Gastrocnemius medialis (tissue), 4 donors: ENCODE results near the gene PYGB. TPM values are rescaled to one million over a fixed set of nuclear protein-coding genes. Genes with fewer than 3 reads are reported as not detected.

Experiments used
- ATAC-seq, 2 donors: fragments of 150-250 bp; one replicate each; pipeline ENCODE4 v1.9.1; 2016
- DNase-seq, 2 donors: peaks; one replicate each; pipeline ENCODE4 v3.0.0-alpha.2; 2019
- H3K27ac ChIP-seq, 4 donors: fragments of 200-600 bp; sonication (generic); 1 replicate in 1 of 4; 2 replicates in 3 of 4; pipeline ENCODE4 v1.5.1; 2016 to 2018; ENCODE audit warnings: mild to moderate bottlenecking in 2 of 4, moderate library complexity in 1 of 4
- H3K27me3 ChIP-seq, 3 donors: fragments of 200-600 bp; sonication (generic) in 2 of 3; 1 replicate in 1 of 3; 2 replicates in 2 of 3; pipeline versions ENCODE4 v1.5.1 to v1.6.0; 2016 to 2019; ENCODE audit warnings: mild to moderate bottlenecking in 1 of 3, moderate library complexity in 1 of 3
- H3K36me3 ChIP-seq, 2 donors: fragments of 200-600 bp; sonication (generic) in 1 of 2; one replicate each; pipeline ENCODE4 v1.5.1; 2017 to 2018
- H3K4me1 ChIP-seq, 2 donors: fragments of 200-600 bp; sonication (generic) in 1 of 2; one replicate each; pipeline ENCODE4 v1.5.1; 2016 to 2017; ENCODE audit warnings: mild to moderate bottlenecking in 2 of 2
- H3K4me3 ChIP-seq, 4 donors: fragments of 200-600 bp; sonication (generic) in 3 of 4; 1 replicate in 1 of 4; 2 replicates in 3 of 4; pipeline ENCODE4 v1.5.1; 2016 to 2019; ENCODE audit warnings: mild to moderate bottlenecking in 2 of 4
- H3K9me3 ChIP-seq, 3 donors: fragments of 200-600 bp; sonication (generic) in 2 of 3; 1 replicate in 1 of 3; 2 replicates in 2 of 3; pipeline ENCODE4 v1.5.1; 2016 to 2019
- POLR2A ChIP-seq, 2 donors: fragments of 450-650 bp; IDR thresholded peaks; one replicate each; pipeline ENCODE4 v1.6.1; 2017; ENCODE audit warnings: antibody characterized with exemption in 2 of 2, mild to moderate bottlenecking in 2 of 2, moderate library complexity in 2 of 2
- in situ Hi-C, 4 donors: fragments of 200-750 bp; cut with MboI; loops; one replicate each; pipeline versions ENCODE4 v1.15.0 to v1.8.0; 2017; ENCODE audit warnings: low sequenced_read_pairs in 4 of 4
- intact Hi-C: fragments of 100-400 bp; cut with DNase I; formaldehyde crosslinking; loops from one replicate; pipeline ENCODE4 v1.15.1; 2023; ENCODE audit warnings: low total_unique reads
- total RNA-seq, 4 donors: library from RNA; depleted of rRNA; stranded (reverse); fragments of >200 nt; gene quantifications; one replicate each; pipeline versions ENCODE4 v1.1.0 to v1.2.3, GENCODE V29; 2016
- TF ChIP-seq, protein P1 (sequence below), 5 experiments: fragments of 450-650 bp in 3 of 5; fragments of 200-600 bp in 2 of 5; sonication (generic) in 2 of 5; IDR thresholded peaks in 4 of 5; conservative IDR thresholded peaks in 1 of 5; 1 replicate in 4 of 5; 2 replicates in 1 of 5; pipeline ENCODE4 v1.5.1; 2016 to 2019; ENCODE audit warnings: antibody characterized with exemption in 5 of 5, mild to moderate bottlenecking in 3 of 5, moderate library complexity in 3 of 5

PYGB gene
- total RNA-seq, 4 donors from 2014 or later: 13.6 to 50.7 (median 27.0) TPM

DNA sequence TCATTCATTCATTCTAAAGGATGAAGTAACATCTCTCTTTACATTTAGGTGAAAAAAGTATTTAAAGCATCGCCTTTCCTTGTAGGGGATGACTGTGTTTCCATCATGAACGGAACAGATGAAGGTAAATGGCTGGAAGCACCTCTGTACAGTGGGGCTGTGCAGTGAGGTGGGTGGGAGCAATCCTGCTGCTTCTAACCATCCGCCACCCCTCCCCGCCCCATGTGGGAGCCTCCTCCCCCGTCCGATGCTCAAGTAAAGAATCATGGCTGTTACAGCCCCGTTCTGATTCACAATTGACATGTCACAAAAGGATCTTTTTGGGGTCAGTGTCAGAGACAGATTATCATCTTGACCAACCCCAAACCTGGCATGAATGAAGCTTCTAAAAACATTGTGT, 33.1 kb upstream of the PYGB start:
- Histone ChIP-seq H3K4me3 (no peak overlapping the region), H3K27ac (no peak overlapping the region), H3K4me1 (peaks cover 0 to under 1% of the 10 kb centered on the region in 2 donors), H3K9me3 (no peaks in the 10 kb centered on the region), H3K36me3 (peaks cover 2 to 74% of the 10 kb centered on the region in 2 donors), H3K27me3 (no peaks in the 10 kb centered on the region)
- no peak for DNase-seq
- TF ChIP-seq, protein P1, sequence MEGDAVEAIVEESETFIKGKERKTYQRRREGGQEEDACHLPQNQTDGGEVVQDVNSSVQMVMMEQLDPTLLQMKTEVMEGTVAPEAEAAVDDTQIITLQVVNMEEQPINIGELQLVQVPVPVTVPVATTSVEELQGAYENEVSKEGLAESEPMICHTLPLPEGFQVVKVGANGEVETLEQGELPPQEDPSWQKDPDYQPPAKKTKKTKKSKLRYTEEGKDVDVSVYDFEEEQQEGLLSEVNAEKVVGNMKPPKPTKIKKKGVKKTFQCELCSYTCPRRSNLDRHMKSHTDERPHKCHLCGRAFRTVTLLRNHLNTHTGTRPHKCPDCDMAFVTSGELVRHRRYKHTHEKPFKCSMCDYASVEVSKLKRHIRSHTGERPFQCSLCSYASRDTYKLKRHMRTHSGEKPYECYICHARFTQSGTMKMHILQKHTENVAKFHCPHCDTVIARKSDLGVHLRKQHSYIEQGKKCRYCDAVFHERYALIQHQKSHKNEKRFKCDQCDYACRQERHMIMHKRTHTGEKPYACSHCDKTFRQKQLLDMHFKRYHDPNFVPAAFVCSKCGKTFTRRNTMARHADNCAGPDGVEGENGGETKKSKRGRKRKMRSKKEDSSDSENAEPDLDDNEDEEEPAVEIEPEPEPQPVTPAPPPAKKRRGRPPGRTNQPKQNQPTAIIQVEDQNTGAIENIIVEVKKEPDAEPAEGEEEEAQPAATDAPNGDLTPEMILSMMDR (IDR thresholded peaks at IDR 0.05 in 4 of 5, conservative IDR thresholded peaks at IDR 0.05 in 1 of 5): no peak
- TF ChIP-seq POLR2A (IDR thresholded peaks at IDR 0.05): no peak
- intact Hi-C loops (no loop called here), in situ Hi-C loops (loop anchor here in 1 of 4 donors (25.0 kb wide), 1 partner anchor 228 kb away; the partner anchor contains the start of gene APMAP)
- ATAC-seq: no peak

DNA sequence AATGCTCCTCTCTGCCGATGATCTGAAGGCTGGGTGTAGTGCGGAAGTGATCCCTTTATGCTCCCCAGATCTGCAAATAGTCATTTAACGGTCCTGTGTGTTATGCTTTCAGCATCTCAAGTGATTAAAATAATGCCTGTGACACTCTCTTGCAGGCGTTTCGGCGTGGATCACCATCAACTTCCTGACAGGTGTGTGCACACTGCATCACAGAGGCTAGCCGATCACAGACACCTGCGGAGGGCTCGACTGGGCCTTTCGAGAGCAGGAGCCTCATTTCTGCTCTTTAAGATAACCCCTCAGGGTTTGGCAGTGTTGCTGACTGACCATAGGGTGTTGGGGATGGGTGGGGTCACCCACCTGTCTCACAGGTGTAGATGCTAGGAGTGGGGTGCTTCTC, 32.4 kb upstream of the PYGB start:
- Histone ChIP-seq H3K4me3 (no peak overlapping the region), H3K9me3 (no peaks in the 10 kb centered on the region), H3K27me3 (no peaks in the 10 kb centered on the region), H3K36me3 (peaks cover 2 to 74% of the 10 kb centered on the region in 2 donors), H3K27ac (no peak overlapping the region), H3K4me1 (peaks cover 4 to 6% of the 10 kb centered on the region in 2 donors)
- no peak for DNase-seq
- in situ Hi-C loops: loop anchor here in 1 of 4 donors (25.0 kb wide), 1 partner anchor 228 kb away; the partner anchor contains the start of gene APMAP
- intact Hi-C loops: no loop called here
- no peak for TF ChIP-seq POLR2A (IDR thresholded peaks at IDR 0.05)
- TF ChIP-seq, protein P1 (IDR thresholded peaks at IDR 0.05 in 4 of 5, conservative IDR thresholded peaks at IDR 0.05 in 1 of 5): no peak
- ATAC-seq: no peak

DNA sequence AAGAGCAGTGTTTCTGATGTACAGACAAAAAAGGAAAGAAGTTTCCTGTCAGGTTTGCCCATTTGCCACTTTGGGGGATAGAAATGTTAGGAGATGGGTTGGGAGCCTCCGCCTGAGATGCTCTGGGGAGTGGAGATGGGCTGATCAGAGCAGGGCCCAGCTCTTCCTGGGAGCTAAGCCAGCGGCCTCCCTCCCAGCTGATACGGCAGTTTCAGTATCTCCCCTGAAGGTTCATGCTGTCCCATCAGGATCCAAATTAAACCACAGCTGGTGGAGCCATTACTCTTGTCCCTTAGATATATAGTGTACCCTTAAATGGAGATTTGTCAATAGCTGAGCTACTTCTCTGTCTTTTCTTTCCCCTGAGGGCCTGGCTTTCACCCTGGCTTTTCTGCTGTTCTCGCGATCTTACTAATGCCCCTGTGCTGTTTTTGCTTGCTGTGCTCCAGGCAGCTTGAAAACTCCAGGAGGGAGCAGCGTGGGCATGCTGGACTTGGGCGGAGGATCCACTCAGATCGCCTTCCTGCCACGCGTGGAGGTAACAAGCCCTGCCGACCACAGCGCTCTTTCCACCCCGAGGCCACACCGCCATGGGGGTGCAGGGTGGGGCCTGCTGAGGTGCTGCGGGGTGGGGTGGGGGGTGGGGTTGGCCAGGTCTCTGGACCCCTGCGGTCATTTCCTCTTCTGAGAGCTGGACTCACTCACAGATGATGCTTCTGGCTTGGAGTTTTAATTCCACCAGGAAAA, 31.5 kb upstream of the PYGB start:
- TF ChIP-seq, protein P1 (IDR thresholded peaks at IDR 0.05 in 4 of 5, conservative IDR thresholded peaks at IDR 0.05 in 1 of 5): no peak
- no peak for TF ChIP-seq POLR2A (IDR thresholded peaks at IDR 0.05)
- Histone ChIP-seq H3K9me3 (no peaks in the 10 kb centered on the region), H3K4me1 (peaks cover 12 to 14% of the 10 kb centered on the region in 2 donors), H3K27me3 (no peaks in the 10 kb centered on the region), H3K27ac (peak overlapping the region in 1 of 4 donors; percentile 10), H3K36me3 (peaks cover 2 to 66% of the 10 kb centered on the region in 2 donors), H3K4me3 (peak overlapping the region in 1 of 4 donors; percentile 23)
- DNase-seq (no peak), ATAC-seq (peak in 1 of 2 donors; percentile 10)
- in situ Hi-C loops: loop anchor here in 1 of 4 donors (25.0 kb wide), 1 partner anchor 229 kb away; the partner anchor contains the start of gene APMAP
- intact Hi-C loops: no loop called here

DNA sequence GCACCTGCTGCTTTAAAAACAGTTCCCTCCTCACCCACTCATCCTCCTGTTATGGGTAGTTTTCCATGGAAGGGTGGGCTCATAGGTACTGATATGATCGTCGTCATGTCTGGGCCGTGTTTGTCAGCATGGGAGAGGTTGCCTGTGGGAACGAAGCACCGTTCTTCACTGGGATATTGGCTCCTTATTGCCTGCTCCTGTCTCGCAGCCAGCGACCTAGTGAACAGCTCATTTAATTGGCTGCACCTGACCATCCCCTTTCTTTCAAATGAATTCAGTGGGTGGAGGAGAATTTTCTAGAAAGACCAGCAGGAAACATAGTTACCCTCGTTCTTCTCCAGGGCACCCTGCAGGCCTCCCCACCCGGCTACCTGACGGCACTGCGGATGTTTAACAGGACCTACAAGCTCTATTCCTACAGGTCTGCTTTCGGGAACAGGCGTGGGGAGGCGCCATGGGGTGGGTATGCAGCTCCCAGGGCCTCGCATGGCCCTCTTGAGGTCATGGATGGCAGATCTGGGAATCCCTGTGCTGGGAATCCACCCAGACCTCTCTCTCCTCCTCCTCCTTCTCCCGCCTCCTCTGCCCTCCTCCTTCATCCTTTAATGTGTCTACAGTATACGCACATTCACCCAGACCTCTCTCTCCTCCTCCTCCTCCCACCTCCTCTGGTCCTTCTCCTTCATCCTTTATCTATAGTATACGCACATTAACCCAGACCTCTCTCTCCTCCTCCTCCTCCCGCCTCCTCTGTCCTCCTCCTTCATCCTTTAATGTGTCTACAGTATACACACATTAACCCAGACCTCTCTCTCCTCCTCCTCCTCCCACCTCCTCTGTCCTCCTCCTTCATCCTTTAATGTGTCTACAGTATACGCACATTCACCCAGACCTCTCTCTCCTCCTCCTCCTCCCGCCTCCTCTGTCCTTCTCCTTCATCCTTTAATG, 30.4 kb upstream of the PYGB start:
- peaks cover 2 to 55% of the 10 kb centered on the region in 2 donors for H3K36me3 ChIP-seq
- ATAC-seq: no peak
- in situ Hi-C loops: loop anchor here in 1 of 4 donors (25.0 kb wide), 1 partner anchor 230 kb away; the partner anchor contains the start of gene APMAP

More for the DNA sequence above, 30.4 kb upstream of the PYGB start:
- TF ChIP-seq, protein P1 (IDR thresholded peaks at IDR 0.05 in 4 of 5, conservative IDR thresholded peaks at IDR 0.05 in 1 of 5): no peak
- no peak for TF ChIP-seq POLR2A (IDR thresholded peaks at IDR 0.05)
- H3K27me3 ChIP-seq: no peaks in the 10 kb centered on the region
- peak overlapping the region in 1 of 4 donors; percentile 23 for H3K4me3 ChIP-seq
- H3K4me1 ChIP-seq: peaks cover 15 to 21% of the 10 kb centered on the region in 2 donors
- DNase-seq: no peak
- H3K27ac ChIP-seq: no peak overlapping the region
- H3K9me3 ChIP-seq: no peaks in the 10 kb centered on the region
- intact Hi-C loops: no loop called here
